Activated CD4-positive, alpha-beta memory T cell treated with anti-CD3 and anti-CD28 coated beads, Interleukin-2, amount 10 ng/mL, durations not matched to agents 7 days and 5 days (primary cell): ENCODE measurements around the gene TMEM79. TPM values are rescaled to one million over a fixed set of nuclear protein-coding genes. Genes with fewer than 3 reads are reported as not detected.

ENCODE experiments used
- CTCF ChIA-PET: fragments of 350-600 bp; sonication (Branson Sonifier 250); formaldehyde crosslinking; loops from one replicate; lab custom pipeline; 2021; ENCODE audit warnings: antibody characterized with exemption, inconsistent platforms; lab: Charles Lee
- POLR2A ChIA-PET: fragments of 350-600 bp; sonication (Branson Sonifier 250); formaldehyde crosslinking; loops from one replicate; lab custom pipeline; 2021; ENCODE audit warnings: antibody characterized with exemption; lab: Charles Lee
- DNase-seq: peaks from one replicate; pipeline ENCODE4 v3.0.0-alpha.2; 2020
- H3K27ac Mint-ChIP-seq: one replicate; pipeline ENCODE4 v1.8.0; 2021; ENCODE audit warnings: mild to moderate bottlenecking, mixed read lengths
- H3K27me3 Mint-ChIP-seq: one replicate; pipeline ENCODE4 v1.8.0; 2021; ENCODE audit warnings: mixed read lengths
- H3K36me3 Mint-ChIP-seq: one replicate; pipeline ENCODE4 v1.8.0; 2021; ENCODE audit warnings: low read depth, mixed read lengths
- H3K4me1 Mint-ChIP-seq: one replicate; pipeline ENCODE4 v1.8.0; 2021; ENCODE audit warnings: mixed read lengths
- H3K4me3 Mint-ChIP-seq: one replicate; pipeline ENCODE4 v1.8.0; 2021; ENCODE audit warnings: mild to moderate bottlenecking, mixed read lengths
- H3K9me3 Mint-ChIP-seq: one replicate; pipeline ENCODE4 v1.8.0; 2021; ENCODE audit warnings: mixed read lengths
- total RNA-seq, 2 experiments: library from RNA; stranded (reverse); gene quantifications; one replicate each; pipeline ENCODE4 v1.2.3, GENCODE V29; 2021

The TMEM79 gene
- total RNA-seq, 2 experiments from 2014 or later: 8.9 to 9.1 TPM

DNA sequence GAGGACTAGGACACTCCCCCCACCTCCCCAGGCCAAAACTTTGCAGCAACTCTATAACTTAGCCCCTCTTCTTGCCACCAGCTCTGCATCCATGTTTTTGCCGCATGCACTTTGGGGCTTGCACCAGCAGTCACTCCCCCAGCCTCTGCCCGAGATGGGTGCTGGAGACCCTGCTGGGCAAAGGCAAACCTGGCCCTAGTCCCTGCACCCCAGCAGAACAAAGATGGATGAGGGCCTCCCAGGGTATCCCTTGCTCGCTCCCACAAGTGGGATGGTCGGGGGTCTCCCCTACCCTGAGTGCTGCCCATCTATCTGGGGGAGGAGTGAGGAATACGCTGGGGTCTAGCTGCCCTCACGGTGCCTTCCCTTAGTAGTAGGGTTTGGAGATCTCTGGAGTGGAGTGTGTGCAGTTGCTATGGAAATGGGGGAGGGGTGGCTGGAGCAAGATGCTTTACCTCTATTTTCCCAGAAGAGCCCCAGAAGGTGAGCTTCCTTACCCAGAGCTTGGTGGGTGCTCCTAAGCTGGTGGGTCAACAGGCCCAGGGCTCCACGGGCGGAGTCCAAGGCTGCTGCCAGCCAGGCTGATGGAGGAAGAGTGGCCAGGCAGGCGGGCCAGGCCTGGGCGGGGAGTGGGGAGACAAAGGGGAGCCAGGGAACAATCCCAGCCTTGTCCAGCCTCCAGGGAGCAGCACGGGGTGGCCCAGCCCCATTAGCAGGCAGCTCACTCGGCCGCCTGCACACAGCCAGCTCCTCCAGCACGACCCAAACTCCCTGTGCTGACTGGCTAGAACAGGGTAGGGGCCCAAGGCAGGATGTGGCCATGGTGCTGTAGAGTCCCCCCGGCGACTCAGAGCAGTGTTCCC lies 36.4 kb upstream of the TMEM79 start, which contains the start of gene PAQR6:
Gene PAQR6 (minus strand): TSS at position 597 of the 863 bp plus-strand sequence. CDS start 1,325 bp downstream, outside the sequence.
- POLR2A ChIA-PET: interaction anchor here (0.8 to 1.0 kb wide), 3 partner anchors 21 to 35 kb away, joined by 3 to 4 read pairs (median 3); partner anchors contain the start of genes PMF1 and SMG5
- CTCF ChIA-PET: no interaction called here
- Mint-ChIP-seq H3K4me1 (peaks cover 42% of the 10 kb centered on the region), H3K27me3 (no peaks in the 10 kb centered on the region), H3K27ac (no peak within 1 kb of the TSS), H3K9me3 (no peaks in the 10 kb centered on the region), H3K36me3 (peaks cover 14% of the 10 kb centered on the region), H3K4me3 (no peak within 1 kb of the TSS)
- no peak for DNase-seq

DNA sequence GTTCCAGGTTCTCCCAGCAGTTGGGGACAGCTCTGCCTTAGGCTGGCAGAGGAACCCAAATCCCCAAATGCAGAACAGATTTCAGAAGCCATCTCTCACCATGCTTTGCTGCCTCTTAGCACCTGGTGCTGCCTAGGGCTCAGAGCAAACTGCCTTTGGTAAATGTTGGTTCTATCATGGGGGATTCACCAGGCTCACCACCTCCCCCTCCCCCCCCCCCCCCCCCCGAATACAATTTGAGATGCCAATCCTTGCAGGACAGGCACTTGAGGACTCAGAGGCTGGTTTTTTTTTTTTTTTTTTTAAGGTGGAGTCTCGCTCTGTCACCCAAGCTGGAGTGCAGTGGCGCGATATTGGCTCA lies 35.8 kb upstream of the TMEM79 start:
- H3K4me1 Mint-ChIP-seq: peaks cover 44% of the 10 kb centered on the region
- H3K36me3 Mint-ChIP-seq: peaks cover 20% of the 10 kb centered on the region
- no peaks in the 10 kb centered on the region for H3K27me3 Mint-ChIP-seq
- CTCF ChIA-PET: no interaction called here
- DNase-seq: no peak
- no peaks in the 10 kb centered on the region for H3K9me3 Mint-ChIP-seq
- POLR2A ChIA-PET: interaction anchor here (1.0 kb wide), 1 partner anchor 22 kb away, joined by 3 read pairs; no protein-coding TSS in a partner anchor
- no peak overlapping the region for H3K4me3 Mint-ChIP-seq
- H3K27ac Mint-ChIP-seq: no peak overlapping the region

DNA sequence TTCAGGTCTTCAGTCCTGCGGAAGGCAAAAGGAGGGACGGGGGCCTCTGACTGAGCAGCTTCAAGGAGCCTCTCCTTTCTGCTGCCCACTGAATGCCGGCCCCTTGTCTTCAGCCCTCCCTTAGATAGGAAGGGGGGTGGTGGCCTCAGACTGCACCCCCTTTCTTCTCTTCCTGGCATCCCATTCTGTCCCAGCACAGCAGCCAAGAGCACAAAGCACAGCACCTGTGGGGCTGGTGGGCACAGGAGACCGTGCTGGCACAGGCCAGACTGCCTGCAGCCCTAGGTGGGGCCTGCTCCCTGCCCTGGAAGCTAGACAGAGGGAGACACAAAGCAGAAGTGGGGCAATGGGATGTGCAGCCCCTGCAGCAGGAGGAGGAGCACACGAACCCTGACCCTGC lies 34.5 kb upstream of the TMEM79 start:
- Mint-ChIP-seq H3K9me3 (no peaks in the 10 kb centered on the region), H3K36me3 (peaks cover 28% of the 10 kb centered on the region), H3K4me1 (peaks cover 41% of the 10 kb centered on the region), H3K27ac (no peak overlapping the region), H3K4me3 (no peak overlapping the region), H3K27me3 (no peaks in the 10 kb centered on the region)
- POLR2A ChIA-PET: interaction anchor here (1.2 kb wide), 1 partner anchor 16 kb away, joined by 3 read pairs; no protein-coding TSS in a partner anchor
- CTCF ChIA-PET: no interaction called here
- no peak for DNase-seq

DNA sequence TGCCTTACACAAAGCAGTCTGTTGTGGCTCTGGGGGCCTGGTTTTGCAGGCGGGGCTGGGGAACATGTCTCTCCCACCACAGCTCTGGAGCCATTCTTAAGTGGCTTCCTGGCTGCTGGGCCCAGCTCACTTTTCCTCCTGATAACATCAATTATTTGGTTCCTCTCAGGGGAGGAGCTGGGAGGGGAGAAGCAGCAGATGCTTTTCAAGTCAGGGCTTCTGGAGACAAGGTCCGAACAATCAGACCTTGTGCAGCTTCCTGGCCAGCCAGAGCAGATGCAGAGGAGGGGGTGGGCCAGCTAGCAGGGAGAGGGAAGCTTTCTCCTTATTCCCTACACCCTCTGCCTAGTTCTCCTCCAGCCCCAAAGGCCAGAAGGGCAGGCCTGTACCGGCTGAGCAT lies 32.6 kb upstream of the TMEM79 start:
- H3K4me3 Mint-ChIP-seq: no peak overlapping the region
- POLR2A ChIA-PET: interaction anchor here (0.9 to 2.2 kb wide), 7 partner anchors 8 to 39 kb away, joined by 3 to 12 read pairs (median 5); partner anchors contain the start of genes BGLAP, PMF1, SMG5 and TMEM79

GRCh38 chr1:156253634-156254033 lies 30.5 kb upstream of the TMEM79 start:
- Mint-ChIP-seq H3K27ac (no peak overlapping the region), H3K4me3 (no peak overlapping the region), H3K27me3 (no peaks in the 10 kb centered on the region), H3K4me1 (peaks cover 34% of the 10 kb centered on the region), H3K36me3 (peaks cover 53% of the 10 kb centered on the region), H3K9me3 (no peaks in the 10 kb centered on the region)
- DNase-seq: no peak
- CTCF ChIA-PET: no interaction called here
- POLR2A ChIA-PET: interaction anchor here (1.1 to 2.0 kb wide), 4 partner anchors 8 to 142 kb away, joined by 3 to 5 read pairs (median 4); partner anchors contain the start of gene SMG5

More for the DNA sequence above, 32.6 kb upstream of the TMEM79 start:
- CTCF ChIA-PET: interaction anchor here (1.2 to 1.5 kb wide), 5 partner anchors 9 to 185 kb away, joined by 3 to 4 read pairs (median 3); partner anchors contain the start of gene BGLAP
- Mint-ChIP-seq H3K36me3 (peaks cover 36% of the 10 kb centered on the region), H3K9me3 (no peaks in the 10 kb centered on the region), H3K27me3 (no peaks in the 10 kb centered on the region), H3K4me1 (peaks cover 25% of the 10 kb centered on the region), H3K27ac (peak overlapping the region; percentile 64)
- DNase-seq: no peak

DNA sequence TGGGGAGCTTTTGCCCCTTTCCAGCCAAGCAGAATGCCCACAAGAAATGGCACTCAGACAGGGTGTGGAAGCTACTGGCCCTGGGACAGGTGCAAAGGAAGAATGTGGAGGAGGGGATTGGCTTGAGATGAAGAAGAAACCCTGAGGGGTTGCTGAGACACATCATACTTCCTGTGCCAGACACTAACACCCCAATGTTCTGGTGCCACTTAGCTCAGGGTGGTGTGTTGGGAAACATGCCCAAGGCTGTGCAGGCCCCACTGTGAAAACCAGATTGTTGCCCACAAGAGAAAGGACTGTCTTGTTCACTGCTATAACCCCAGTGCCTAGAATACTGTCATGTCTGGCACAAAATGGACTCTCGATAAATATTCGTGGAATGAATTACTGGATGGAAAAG lies 26.4 kb upstream of the TMEM79 start:
- H3K36me3 Mint-ChIP-seq: peaks cover 67% of the 10 kb centered on the region
- peak overlapping the region; percentile 45 for H3K27ac Mint-ChIP-seq
- no peaks in the 10 kb centered on the region for H3K27me3 Mint-ChIP-seq
- no peaks in the 10 kb centered on the region for H3K9me3 Mint-ChIP-seq
- no peak overlapping the region for H3K4me3 Mint-ChIP-seq
- no peak for DNase-seq
- CTCF ChIA-PET: interaction anchor here (0.6 to 1.3 kb wide), 3 partner anchors 112 to 865 kb away, joined by 3 read pairs; no protein-coding TSS in a partner anchor
- POLR2A ChIA-PET: interaction anchor here (1.2 to 2.5 kb wide), 2 partner anchors 11 to 25 kb away, joined by 3 to 7 read pairs; partner anchors contain the start of gene SMG5
- peaks cover 17% of the 10 kb centered on the region for H3K4me1 Mint-ChIP-seq

DNA sequence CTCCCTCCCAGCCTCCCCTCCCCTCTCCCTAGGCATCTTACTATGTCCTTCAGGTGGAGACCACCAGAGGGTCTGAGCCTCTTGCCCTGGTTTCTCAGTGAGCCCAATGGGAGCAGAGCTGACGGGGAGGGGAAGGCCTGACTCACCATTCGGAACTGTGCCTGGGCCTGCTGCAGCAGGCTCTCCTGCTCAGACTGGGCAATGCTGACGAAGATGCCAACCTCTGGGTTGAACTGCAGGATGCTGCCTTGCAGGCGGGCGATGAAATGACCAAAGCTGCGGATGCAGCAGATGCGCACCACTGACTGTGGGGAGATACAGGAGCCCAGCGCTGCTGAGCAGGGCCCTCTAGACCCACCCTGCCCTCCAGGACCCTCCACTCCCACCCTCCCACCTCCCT lies 25.3 kb upstream of the TMEM79 start:
- Mint-ChIP-seq H3K36me3 (peaks cover 68% of the 10 kb centered on the region), H3K9me3 (no peaks in the 10 kb centered on the region), H3K27me3 (no peaks in the 10 kb centered on the region), H3K27ac (no peak overlapping the region), H3K4me3 (no peak overlapping the region), H3K4me1 (peaks cover 17% of the 10 kb centered on the region)
- CTCF ChIA-PET: no interaction called here
- DNase-seq: no peak
- POLR2A ChIA-PET: interaction anchor here (1.4 to 2.5 kb wide), 3 partner anchors 8 to 23 kb away, joined by 5 to 7 read pairs (median 5); partner anchors contain the start of gene SMG5

DNA sequence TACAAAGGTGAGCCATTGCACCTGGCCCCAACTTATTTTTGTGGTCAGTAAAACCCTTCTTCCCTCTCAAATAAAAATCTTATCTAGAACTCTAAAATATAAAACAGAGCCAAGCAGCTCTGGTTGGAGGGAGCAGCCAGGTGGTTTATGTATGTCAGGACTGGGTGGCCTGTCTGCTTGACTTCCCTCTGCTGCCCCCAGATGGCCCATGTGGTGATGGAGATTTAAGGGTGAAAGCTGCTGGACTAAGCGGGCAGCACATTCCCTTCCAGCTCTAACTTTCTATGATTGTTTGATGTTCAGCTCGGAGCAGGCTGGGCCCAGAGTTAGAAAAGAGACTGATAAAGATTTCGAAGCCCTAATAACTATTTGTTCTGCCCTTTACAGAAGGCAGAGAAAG lies 24.3 kb upstream of the TMEM79 start:
- POLR2A ChIA-PET: interaction anchor here (1.4 to 1.8 kb wide), 3 partner anchors 9 to 23 kb away, joined by 5 to 9 read pairs (median 5); partner anchors contain the start of gene SMG5
- CTCF ChIA-PET: no interaction called here
- no peak overlapping the region for H3K27ac Mint-ChIP-seq

GRCh38 chr1:156260896-156261295 lies 23.2 kb upstream of the TMEM79 start:
- POLR2A ChIA-PET: interaction anchor here (0.7 to 3.5 kb wide), 3 partner anchors 9 to 22 kb away, joined by 3 to 17 read pairs (median 5); partner anchors contain the start of gene SMG5
- H3K9me3 Mint-ChIP-seq: no peaks in the 10 kb centered on the region
- DNase-seq: no peak
- peaks cover 15% of the 10 kb centered on the region for H3K4me1 Mint-ChIP-seq
- no peak overlapping the region for H3K4me3 Mint-ChIP-seq
- peaks cover 78% of the 10 kb centered on the region for H3K36me3 Mint-ChIP-seq
- CTCF ChIA-PET: no interaction called here
- peak overlapping the region; percentile 40 for H3K27ac Mint-ChIP-seq
- no peaks in the 10 kb centered on the region for H3K27me3 Mint-ChIP-seq

More for the DNA sequence above, 24.3 kb upstream of the TMEM79 start:
- peaks cover 71% of the 10 kb centered on the region for H3K36me3 Mint-ChIP-seq
- no peaks in the 10 kb centered on the region for H3K9me3 Mint-ChIP-seq
- DNase-seq: no peak
- no peaks in the 10 kb centered on the region for H3K27me3 Mint-ChIP-seq
- no peak overlapping the region for H3K4me3 Mint-ChIP-seq
- peaks cover 15% of the 10 kb centered on the region for H3K4me1 Mint-ChIP-seq

GRCh38 chr1:156262461-156263287 lies 21.5 kb upstream of the TMEM79 start:
- ChIA-PET POLR2A (interaction anchor here (1.0 to 3.5 kb wide), 3 partner anchors 9 to 20 kb away, joined by 3 to 17 read pairs (median 3); partner anchors contain the start of gene SMG5), CTCF (interaction anchor here (1.2 kb wide), 1 partner anchor 132 kb away, joined by 5 read pairs; no protein-coding TSS in a partner anchor)
- peaks cover 82% of the 10 kb centered on the region for H3K36me3 Mint-ChIP-seq

DNA sequence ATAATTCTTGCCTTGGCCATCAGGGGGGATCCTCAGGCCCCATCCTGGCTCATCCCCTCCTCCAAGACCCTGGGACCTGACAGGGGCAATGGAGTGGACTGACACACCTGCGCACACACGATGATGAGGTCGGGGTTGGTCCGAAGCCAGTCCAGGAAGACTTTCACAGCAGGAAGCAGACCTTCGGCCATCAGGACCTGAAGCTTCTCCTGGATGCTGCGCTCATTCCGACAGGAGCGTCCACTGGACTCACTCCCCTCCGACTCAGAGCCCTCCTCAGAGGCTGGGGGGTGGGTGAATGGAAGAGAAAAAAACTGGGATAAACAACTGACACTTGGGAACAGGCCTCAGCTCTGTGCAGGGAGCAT lies 20.9 kb upstream of the TMEM79 start:
- ChIA-PET CTCF (interaction anchor here (1.2 kb wide), 1 partner anchor 133 kb away, joined by 5 read pairs; no protein-coding TSS in a partner anchor), POLR2A (interaction anchor here (3.5 kb wide), 1 partner anchor 19 kb away, joined by 17 read pairs; the partner anchor contains the start of gene SMG5)
- H3K27me3 Mint-ChIP-seq: no peaks in the 10 kb centered on the region
- H3K4me3 Mint-ChIP-seq: no peak overlapping the region
- H3K4me1 Mint-ChIP-seq: peaks cover 8% of the 10 kb centered on the region
- H3K9me3 Mint-ChIP-seq: no peaks in the 10 kb centered on the region
- H3K36me3 Mint-ChIP-seq: peaks cover 82% of the 10 kb centered on the region
- DNase-seq: no peak
- no peak overlapping the region for H3K27ac Mint-ChIP-seq

More at GRCh38 chr1:156262461-156263287, 21.5 kb upstream of the TMEM79 start:
- H3K27ac Mint-ChIP-seq: peak overlapping the region; percentile 5
- no peak for DNase-seq
- no peaks in the 10 kb centered on the region for H3K27me3 Mint-ChIP-seq
- no peak overlapping the region for H3K4me3 Mint-ChIP-seq
- peaks cover 12% of the 10 kb centered on the region for H3K4me1 Mint-ChIP-seq
- no peaks in the 10 kb centered on the region for H3K9me3 Mint-ChIP-seq

GRCh38 chr1:156266051-156266450 lies 18.1 kb upstream of the TMEM79 start:
- CTCF ChIA-PET: no interaction called here
- POLR2A ChIA-PET: no interaction called here
- no peak for DNase-seq
- Mint-ChIP-seq H3K27me3 (no peaks in the 10 kb centered on the region), H3K9me3 (no peaks in the 10 kb centered on the region), H3K4me3 (no peak overlapping the region), H3K36me3 (peaks cover 69% of the 10 kb centered on the region), H3K4me1 (peaks cover 7% of the 10 kb centered on the region), H3K27ac (no peak overlapping the region)
